ENCODE results near the gene NTN3. TPM values are rescaled to one million over a fixed set of nuclear protein-coding genes. Genes with fewer than 3 reads are reported as not detected.
"Not testable (repeated sequence)": the region's sequence is repeated elsewhere in the genome, so short reads cannot be mapped to it uniquely, and the experiment has no call there.

NTN3 gene
- total and polyA plus RNA-seq, 11 donors = 0.09 to 0.50 (median 0.20) TPM; not detected in 5

DNA sequence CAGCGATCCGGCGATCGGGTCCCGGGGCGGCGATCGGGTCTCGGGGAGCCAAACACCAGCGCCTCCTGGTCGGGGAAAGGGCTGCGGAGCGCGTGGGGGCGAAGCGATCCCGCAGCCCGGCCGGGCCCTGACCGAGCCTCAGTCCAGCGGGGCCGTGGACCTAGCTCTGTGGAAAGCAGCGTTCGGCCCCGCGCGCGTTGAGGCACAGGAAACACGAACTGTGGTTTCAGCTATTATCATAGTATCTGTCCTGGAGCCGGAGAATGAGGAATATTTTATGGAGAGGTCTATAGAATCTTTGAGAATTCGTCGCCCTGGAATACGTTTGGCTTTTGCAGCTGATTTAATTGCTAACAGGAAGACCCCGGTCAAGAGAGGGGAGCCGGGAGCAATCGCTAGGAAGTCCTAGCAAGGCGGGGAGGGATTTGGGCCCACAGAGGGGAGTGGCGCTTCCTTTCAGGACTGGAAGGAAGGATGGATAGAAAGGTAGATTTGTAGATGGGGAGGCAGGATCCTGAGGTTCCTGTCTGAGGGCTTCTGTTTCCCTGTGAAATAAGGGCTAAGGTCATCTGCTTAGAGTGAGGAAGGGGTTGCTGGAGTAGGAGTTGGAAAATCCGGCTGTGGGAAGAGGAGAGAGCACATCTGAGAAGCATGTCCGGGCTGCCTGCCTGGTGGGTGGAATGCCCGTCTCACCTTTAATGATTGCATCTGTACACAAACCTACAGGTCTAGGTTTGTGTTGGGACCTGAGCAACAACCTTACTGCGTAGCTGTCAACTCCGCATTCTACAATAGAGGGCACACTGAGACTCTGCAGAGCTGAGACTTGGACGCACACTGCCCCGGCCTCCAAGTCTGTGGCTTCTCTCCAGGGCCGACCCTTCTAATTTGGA lies 41.1 kb upstream of the NTN3 start:
- Histone ChIP-seq H3K4me1 (peaks cover 0 to 22% (median 14%) of the 10 kb centered on the region in 12 donors), H3K36me3 (peaks cover 0 to 24% (median 6%) of the 10 kb centered on the region in 9 donors), H3K4me3 (peak overlapping the region; percentile 60 to 98 (median 86)), H3K27me3 (no peaks in the 10 kb centered on the region), H3K9me3 (no peaks in the 10 kb centered on the region), H3K27ac (peak overlapping the region in 10 of 12 donors; percentile 40 to 80 (median 65))
- WGBS, 4 donors = 5 to 9% (median 7%) methylated on average over 32 to 46 of the region's 46 CpGs
- no peak for DNase-seq
- ATAC-seq = peak in 1 of 4 donors; percentile 4
- intact Hi-C loops (cut with DNase I) = loop anchor here (2.0 to 10.0 kb wide), 11 partner anchors 45 to 265 kb away; partner anchors contain the start of genes ABCA3 (in 7 of the 10) and TBC1D24 (in 1 of the 10)
- no peak for TF ChIP-seq POLR2A (IDR thresholded peaks at IDR 0.05)
- TF ChIP-seq, protein P1, sequence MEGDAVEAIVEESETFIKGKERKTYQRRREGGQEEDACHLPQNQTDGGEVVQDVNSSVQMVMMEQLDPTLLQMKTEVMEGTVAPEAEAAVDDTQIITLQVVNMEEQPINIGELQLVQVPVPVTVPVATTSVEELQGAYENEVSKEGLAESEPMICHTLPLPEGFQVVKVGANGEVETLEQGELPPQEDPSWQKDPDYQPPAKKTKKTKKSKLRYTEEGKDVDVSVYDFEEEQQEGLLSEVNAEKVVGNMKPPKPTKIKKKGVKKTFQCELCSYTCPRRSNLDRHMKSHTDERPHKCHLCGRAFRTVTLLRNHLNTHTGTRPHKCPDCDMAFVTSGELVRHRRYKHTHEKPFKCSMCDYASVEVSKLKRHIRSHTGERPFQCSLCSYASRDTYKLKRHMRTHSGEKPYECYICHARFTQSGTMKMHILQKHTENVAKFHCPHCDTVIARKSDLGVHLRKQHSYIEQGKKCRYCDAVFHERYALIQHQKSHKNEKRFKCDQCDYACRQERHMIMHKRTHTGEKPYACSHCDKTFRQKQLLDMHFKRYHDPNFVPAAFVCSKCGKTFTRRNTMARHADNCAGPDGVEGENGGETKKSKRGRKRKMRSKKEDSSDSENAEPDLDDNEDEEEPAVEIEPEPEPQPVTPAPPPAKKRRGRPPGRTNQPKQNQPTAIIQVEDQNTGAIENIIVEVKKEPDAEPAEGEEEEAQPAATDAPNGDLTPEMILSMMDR (IDR thresholded peaks at IDR 0.05) = peak in 1 of 12 donors; percentile 23

GRCh38 chr16:2432286-2432685 lies 38.8 kb upstream of the NTN3 start:
- H3K27ac ChIP-seq = no peak overlapping the region
- no peaks in the 10 kb centered on the region for H3K9me3 ChIP-seq
- no peaks in the 10 kb centered on the region for H3K27me3 ChIP-seq
- 96 to 100% (median 97%) methylated on average over 5 to 6 of the region's 6 CpGs for WGBS, 4 donors
- H3K36me3 ChIP-seq = peaks cover 0 to 41% (median 9%) of the 10 kb centered on the region in 9 donors
- peaks cover 0 to 22% (median 14%) of the 10 kb centered on the region in 12 donors for H3K4me1 ChIP-seq
- TF ChIP-seq POLR2A (IDR thresholded peaks at IDR 0.05) = no peak
- TF ChIP-seq, protein P1 (IDR thresholded peaks at IDR 0.05) = no peak
- ATAC-seq (no peak), DNase-seq (no peak)
- intact Hi-C loops (cut with DNase I) = loop anchor here in 4 of 10 donors (5.0 to 10.0 kb wide), 4 partner anchors 50 to 70 kb away; no protein-coding TSS in a partner anchor
- no peak overlapping the region for H3K4me3 ChIP-seq

DNA sequence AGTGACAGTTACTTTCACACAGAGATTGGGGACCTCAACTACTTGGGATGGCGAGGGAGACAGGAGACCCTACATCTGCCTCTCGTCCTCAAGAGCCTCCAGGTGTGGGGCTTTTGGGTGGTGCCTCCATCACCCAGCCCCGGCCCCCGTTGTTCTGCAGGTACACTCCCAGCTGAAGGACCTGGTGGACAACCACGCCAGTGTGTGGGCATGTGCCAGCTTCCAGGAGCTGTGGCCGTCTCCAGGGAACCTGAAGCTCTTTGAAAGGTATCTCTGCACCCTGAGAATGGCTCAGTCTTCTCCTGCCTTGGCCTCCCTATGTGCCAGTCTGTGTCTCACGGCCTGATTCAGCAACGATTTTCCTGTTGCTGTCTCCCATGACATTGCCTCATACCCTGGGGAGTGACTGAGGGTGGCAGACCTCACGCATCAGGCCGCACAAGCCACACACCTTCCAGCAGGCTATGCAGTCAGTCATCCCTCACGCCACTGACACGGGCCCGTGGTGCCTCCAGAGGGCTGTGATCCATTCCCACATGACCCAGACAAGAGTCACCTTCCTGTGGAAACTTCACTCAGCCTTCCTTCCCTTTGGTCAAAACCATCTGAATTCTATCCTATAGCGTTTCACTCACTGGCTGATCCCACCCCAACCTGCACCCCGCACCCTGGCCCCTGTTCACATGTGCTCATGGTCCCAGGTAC lies 38.1 kb upstream of the NTN3 start:
- intact Hi-C loops (cut with DNase I) = loop anchor here in 4 of 10 donors (5.0 to 10.0 kb wide), 4 partner anchors 49 to 69 kb away; no protein-coding TSS in a partner anchor
- 94 to 98% (median 97%) methylated on average over 13 to 15 of the region's 15 CpGs for WGBS, 4 donors
- H3K4me3 ChIP-seq = no peak overlapping the region
- ATAC-seq = no peak
- no peak overlapping the region for H3K27ac ChIP-seq
- peaks cover 0 to 22% (median 14%) of the 10 kb centered on the region in 12 donors for H3K4me1 ChIP-seq
- peaks cover 0 to 48% (median 9%) of the 10 kb centered on the region in 9 donors for H3K36me3 ChIP-seq
- TF ChIP-seq, protein P1 (IDR thresholded peaks at IDR 0.05) = no peak
- TF ChIP-seq POLR2A (IDR thresholded peaks at IDR 0.05) = no peak
- H3K9me3 ChIP-seq = no peaks in the 10 kb centered on the region
- H3K27me3 ChIP-seq = no peaks in the 10 kb centered on the region
- DNase-seq = no peak

- intact Hi-C loops (cut with DNase I) = loop anchor here in 2 of 10 donors (10.0 kb wide), 1 partner anchor 60 kb away; no protein-coding TSS in a partner anchor
- not testable (repeated sequence) for H3K27me3 ChIP-seq, H3K4me1 ChIP-seq, H3K9me3 ChIP-seq, ATAC-seq, H3K4me3 ChIP-seq, DNase-seq, H3K27ac ChIP-seq
- peaks cover 0 to 58% (median 13%) of the 10 kb centered on the region in 9 donors for H3K36me3 ChIP-seq
- 96 to 99% (median 98%) methylated on average over 4 of the region's 4 CpGs for WGBS, 4 donors
These were observed 35.9 kb upstream of the NTN3 start for GRCh38 chr16:2435236-2435635.

All from heart left ventricle (tissue), 16 donors.